Rectal smooth muscle tissue (tissue), 1 donor: ENCODE measurements around the gene LSAMP.

Experiments
- H3K27ac ChIP-seq: one replicate; pipeline ENCODE4 v1.7.0; 2013; ENCODE audit warnings: low read depth, low read length, inconsistent platforms
- H3K27me3 ChIP-seq: one replicate; pipeline ENCODE4 v1.7.0; 2013; ENCODE audit warnings: low read length; ENCODE audit not compliant: control insufficient read depth, insufficient read depth
- H3K36me3 ChIP-seq: one replicate; pipeline ENCODE4 v1.7.0; 2013; ENCODE audit warnings: low read length; ENCODE audit not compliant: control insufficient read depth, insufficient read depth
- H3K4me1 ChIP-seq: one replicate; pipeline ENCODE4 v1.7.0; 2013; ENCODE audit warnings: low read length; ENCODE audit not compliant: control insufficient read depth, insufficient read depth
- H3K4me3 ChIP-seq: one replicate; pipeline ENCODE4 v1.7.0; 2013; ENCODE audit warnings: low read length
- H3K9ac ChIP-seq: one replicate; pipeline ENCODE4 v1.7.0; 2013; ENCODE audit warnings: low read length

LSAMP gene

DNA sequence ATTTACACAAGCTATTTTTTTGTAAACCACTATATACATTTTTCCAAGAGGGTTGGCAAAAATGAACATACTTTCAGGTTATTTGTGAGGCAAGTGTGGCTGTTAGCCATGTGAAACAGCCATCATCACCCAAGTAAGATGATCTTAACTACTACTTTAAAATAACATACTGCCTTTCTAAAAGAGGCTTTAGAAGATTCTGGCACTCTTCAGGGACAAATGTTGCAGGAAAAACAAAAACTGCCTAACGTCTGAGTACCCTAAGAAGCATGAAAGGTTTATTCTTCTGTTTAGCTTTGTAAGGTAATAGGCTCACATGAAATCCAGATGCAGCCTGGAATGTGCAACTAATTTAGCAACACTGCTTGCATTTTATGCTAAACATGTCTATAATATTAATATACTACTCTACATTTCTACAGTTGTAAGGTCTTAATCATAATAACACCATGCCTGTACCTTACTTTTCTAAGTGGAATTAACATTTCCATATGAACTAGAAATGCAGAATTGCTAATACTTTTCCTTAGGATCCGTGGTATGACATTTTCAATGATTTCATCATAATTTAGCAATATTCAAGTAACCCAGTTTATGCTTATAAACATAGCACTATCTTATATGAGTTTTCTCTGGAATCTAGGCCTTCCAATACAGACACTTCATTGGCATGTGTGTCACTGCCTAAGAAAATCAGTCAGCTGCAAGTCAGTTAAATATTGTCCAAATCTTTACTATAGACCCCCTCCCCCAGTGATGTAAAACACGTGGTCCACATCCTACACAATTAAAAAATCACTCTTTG is 4.5 kb upstream of the LSAMP start:
- no peaks in the 10 kb centered on the region for H3K36me3 ChIP-seq

DNA sequence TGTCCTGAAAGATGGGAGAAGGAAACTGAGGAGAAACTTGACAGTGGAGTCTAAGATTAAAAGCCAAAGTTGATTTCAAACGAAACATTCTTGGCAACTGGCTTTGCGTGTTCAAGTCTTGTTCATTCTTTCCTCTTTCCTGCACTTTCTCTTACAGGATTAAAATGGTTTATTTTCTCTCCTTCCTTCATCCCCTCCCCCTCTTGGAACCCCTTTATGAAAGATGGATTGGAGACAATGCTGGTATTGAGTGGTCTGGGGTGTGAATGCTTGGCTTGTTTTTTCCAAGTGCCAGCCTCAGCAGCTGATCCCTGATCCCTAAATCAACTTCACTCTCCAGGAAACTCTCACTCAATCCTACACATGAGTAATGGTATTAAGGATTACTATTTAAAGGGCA is 703 bp upstream of the LSAMP start:
- Histone ChIP-seq H3K27ac (no peak overlapping the region), H3K9ac (no peak overlapping the region), H3K4me1 (peaks cover 10% of the 10 kb centered on the region), H3K36me3 (no peaks in the 10 kb centered on the region), H3K4me3 (no peak overlapping the region), H3K27me3 (no peaks in the 10 kb centered on the region)

More for the DNA sequence above, 4.5 kb upstream of the LSAMP start:
- Histone ChIP-seq H3K27me3 (no peaks in the 10 kb centered on the region), H3K9ac (no peak overlapping the region), H3K4me1 (peaks cover 10% of the 10 kb centered on the region), H3K4me3 (no peak overlapping the region), H3K27ac (no peak overlapping the region)

DNA sequence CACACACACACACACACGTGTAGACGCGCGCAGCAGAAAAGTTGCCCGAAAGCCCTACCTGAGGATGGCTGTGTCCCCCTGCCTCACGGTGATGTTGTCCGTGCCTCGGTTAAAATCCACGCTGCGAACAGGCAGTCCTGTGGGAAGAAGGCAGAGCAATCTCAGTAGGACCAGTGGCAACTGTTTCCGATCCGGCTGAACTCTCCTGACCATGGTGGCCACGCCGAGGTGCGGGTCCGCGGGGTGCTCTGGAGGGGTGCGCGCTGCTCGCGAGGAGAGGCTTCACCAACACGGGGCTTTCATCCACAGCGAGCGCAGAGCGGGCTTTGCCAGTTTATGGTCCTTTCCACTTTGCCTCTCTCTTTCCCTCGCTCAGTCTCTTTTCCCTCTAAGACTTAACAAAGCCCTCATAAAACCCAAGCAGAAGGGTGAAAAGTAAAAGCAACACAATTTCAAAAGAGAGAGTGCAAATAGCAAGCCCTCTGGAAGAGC is 422 bp downstream of the LSAMP start:
- H3K27me3 ChIP-seq = no peaks in the 10 kb centered on the region
- H3K27ac ChIP-seq = peak overlapping the region; percentile 54

DNA sequence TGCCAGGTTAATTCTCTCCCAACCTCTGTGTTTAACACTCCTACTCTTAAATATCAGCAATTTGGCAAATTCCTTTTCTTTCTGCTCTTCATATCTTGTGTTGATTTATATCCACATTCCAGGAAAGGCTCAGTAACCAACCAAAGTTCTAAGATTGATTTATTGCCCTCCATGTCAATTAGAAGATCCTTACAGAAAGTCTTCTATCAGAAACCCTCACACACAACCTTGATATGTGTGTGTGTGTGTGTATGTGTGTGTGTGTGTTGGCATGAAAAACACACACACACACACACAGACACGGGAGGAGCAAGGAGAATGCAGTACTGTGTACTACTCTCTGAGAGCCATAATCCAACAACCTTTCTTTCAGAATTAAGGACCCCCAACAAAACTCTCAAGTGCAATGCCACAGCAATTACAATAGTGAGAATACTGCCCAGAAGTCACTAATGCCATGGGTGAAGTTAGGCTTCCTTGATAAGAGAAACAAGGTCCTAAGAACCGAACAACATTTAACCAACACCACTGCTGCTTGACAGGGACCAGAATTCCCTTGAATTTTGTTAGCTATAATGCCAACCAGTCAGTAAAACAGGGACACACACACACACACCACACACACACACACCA is 1.1 kb downstream of the LSAMP start:
- H3K27ac ChIP-seq = peak overlapping the region; percentile 54
- no peaks in the 10 kb centered on the region for H3K27me3 ChIP-seq
- H3K4me1 ChIP-seq = peaks cover 5% of the 10 kb centered on the region
- peak overlapping the region; percentile 75 for H3K4me3 ChIP-seq
- peak overlapping the region; percentile 8 for H3K9ac ChIP-seq
- H3K36me3 ChIP-seq = no peaks in the 10 kb centered on the region

More for the DNA sequence above, 422 bp downstream of the LSAMP start:
- Histone ChIP-seq H3K36me3 (no peaks in the 10 kb centered on the region), H3K9ac (peak overlapping the region; percentile 8), H3K4me1 (peaks cover 10% of the 10 kb centered on the region), H3K4me3 (peak overlapping the region; percentile 75)

DNA sequence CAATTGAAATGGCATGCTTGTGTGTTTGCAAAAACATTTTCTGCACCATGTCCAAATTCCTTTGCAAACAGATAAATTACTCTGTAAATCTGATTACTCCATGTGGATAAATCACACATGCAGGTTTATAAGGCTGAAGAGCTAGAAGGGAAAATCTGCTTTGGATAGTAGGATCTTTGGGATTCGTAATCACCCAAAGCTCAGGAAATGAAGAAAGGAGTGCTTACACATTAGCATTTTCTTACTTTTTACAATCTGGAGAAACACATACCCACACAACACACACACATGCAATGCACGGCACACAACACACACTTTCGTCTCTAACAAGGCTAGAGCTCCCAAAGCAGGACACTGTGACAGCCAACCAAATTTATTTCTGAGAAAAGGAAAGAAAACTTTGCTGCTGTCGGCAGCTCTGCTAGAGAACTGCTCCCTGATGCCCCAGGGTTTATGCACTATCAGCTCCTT is 2.1 kb downstream of the LSAMP start:
- H3K36me3 ChIP-seq = no peaks in the 10 kb centered on the region
- H3K27ac ChIP-seq = no peak overlapping the region
- H3K27me3 ChIP-seq = no peaks in the 10 kb centered on the region
- no peak overlapping the region for H3K9ac ChIP-seq
- peak overlapping the region; percentile 75 for H3K4me3 ChIP-seq
- H3K4me1 ChIP-seq = peaks cover 3% of the 10 kb centered on the region

DNA sequence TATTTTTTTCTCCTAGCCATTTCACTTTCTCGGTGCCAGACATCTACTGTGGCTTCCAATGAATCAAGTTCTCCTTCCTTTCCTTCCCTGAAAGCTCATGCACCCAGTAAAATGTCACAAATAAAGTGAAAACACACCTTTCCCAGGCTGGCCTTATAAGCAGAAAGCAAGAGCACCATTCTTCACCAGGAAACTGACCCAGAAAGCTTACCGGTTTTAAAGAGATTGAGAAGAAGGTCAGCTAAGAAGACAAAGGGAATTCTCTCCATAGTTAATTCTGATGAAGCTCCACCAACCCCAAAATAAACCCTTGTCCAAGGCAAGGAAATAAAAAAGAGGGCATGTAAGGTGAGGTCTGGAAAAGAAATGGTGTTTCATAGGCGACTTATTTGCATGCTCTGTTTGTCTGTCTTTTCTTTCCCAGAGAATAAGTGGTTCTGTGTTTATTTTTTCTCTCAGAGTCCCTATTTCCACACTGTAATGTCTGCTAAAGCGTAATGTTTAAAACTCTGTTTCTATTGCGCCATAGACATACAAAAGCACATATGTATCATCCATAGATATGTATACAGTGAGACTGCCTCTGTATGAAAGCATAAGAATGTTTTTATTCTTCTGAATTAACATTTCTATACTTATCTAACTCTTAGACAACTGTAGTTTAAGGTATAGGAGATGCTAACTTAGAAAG is 2.8 kb downstream of the LSAMP start:
- Histone ChIP-seq H3K4me1 (peaks cover 3% of the 10 kb centered on the region), H3K27me3 (no peaks in the 10 kb centered on the region), H3K9ac (no peak overlapping the region), H3K4me3 (peak overlapping the region; percentile 75), H3K27ac (peak overlapping the region; percentile 30), H3K36me3 (no peaks in the 10 kb centered on the region)

DNA sequence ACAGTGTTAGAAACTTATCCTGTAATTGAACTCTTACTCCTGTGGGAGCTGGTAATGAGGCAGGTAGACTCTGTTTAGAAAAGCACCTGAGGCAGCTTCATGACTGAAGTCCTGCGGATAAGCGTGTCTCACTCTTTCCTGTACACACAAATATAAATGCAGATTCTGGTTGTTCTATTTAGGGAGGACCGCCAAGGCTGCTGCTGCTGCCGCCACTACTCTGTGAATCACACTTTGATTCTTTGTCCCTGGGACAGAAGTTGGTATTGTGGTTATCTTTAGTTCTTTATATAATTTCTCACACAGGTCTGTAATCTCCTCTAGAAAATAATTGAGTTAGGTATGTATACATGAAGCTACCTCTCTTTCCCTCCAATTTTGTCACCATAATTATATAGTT is 3.6 kb downstream of the LSAMP start:
- Histone ChIP-seq H3K4me1 (peaks cover 3% of the 10 kb centered on the region), H3K4me3 (no peak overlapping the region), H3K9ac (no peak overlapping the region), H3K27ac (no peak overlapping the region), H3K27me3 (no peaks in the 10 kb centered on the region), H3K36me3 (no peaks in the 10 kb centered on the region)

DNA sequence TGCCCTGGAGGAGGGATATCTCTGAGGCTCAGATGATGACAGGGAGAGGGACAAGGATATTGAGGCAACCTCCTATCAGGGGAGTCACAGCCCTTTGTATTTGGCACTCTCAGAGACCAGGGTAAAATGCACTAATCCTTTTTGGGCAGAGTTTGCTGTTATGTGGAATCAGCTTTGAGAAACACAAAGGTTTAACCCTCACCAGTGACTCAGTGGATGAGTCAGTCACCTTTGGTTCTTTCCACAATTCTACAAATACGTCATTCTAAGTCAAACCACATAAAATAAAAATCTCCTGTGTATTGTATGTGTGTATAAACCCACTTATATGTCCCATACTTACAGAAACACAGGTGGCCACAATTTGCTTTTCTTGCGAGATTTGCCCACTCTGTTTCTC is 5.1 kb downstream of the LSAMP start:
- no peaks in the 10 kb centered on the region for H3K36me3 ChIP-seq
- H3K9ac ChIP-seq = no peak overlapping the region
- H3K27ac ChIP-seq = no peak overlapping the region
- H3K27me3 ChIP-seq = no peaks in the 10 kb centered on the region
- no peaks in the 10 kb centered on the region for H3K4me1 ChIP-seq
- H3K4me3 ChIP-seq = no peak overlapping the region

DNA sequence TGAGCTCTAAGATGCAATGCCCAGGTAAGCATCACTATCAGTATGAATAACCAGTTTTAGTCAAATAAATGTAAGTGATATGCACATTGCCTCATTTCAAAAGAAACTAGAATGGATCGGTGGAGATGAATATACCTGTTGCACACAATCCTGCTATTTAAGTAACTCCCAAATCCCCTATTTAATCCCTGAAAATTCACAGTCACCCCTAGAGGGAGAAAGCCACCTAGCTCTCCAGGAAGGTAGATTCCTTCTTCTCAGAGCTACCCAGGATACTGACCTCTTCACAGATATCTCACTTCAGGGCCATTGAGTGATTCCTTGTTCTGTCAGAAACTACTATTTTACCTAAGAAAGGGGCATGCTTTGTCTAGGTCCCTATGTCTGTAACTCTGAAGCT is 11.7 kb downstream of the LSAMP start:
- H3K4me3 ChIP-seq = no peak overlapping the region
- H3K27ac ChIP-seq = no peak overlapping the region
- H3K27me3 ChIP-seq = no peaks in the 10 kb centered on the region
- H3K36me3 ChIP-seq = no peaks in the 10 kb centered on the region
- H3K4me1 ChIP-seq = no peaks in the 10 kb centered on the region
- H3K9ac ChIP-seq = no peak overlapping the region

DNA sequence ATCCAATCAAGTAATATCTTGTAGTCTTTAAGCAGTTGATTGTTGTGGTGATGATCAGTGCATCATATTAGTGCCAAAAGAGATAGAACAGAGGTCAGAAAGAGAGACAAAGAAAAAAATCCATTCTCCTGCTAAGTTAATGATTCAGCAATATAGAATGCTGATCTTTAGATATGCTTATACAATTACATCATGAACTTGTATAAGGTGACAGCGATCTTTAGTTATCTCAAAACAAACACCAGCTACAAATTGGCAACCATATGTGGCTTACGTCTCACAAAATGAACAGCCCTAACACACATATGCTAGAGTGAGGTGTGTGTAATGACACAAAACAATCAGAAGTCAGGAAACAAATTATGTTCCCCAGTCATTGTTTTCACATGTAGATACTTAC is 12.5 kb downstream of the LSAMP start:
- no peaks in the 10 kb centered on the region for H3K27me3 ChIP-seq
- no peaks in the 10 kb centered on the region for H3K36me3 ChIP-seq
- no peak overlapping the region for H3K27ac ChIP-seq
- no peak overlapping the region for H3K4me3 ChIP-seq
- H3K9ac ChIP-seq = no peak overlapping the region
- no peaks in the 10 kb centered on the region for H3K4me1 ChIP-seq

DNA sequence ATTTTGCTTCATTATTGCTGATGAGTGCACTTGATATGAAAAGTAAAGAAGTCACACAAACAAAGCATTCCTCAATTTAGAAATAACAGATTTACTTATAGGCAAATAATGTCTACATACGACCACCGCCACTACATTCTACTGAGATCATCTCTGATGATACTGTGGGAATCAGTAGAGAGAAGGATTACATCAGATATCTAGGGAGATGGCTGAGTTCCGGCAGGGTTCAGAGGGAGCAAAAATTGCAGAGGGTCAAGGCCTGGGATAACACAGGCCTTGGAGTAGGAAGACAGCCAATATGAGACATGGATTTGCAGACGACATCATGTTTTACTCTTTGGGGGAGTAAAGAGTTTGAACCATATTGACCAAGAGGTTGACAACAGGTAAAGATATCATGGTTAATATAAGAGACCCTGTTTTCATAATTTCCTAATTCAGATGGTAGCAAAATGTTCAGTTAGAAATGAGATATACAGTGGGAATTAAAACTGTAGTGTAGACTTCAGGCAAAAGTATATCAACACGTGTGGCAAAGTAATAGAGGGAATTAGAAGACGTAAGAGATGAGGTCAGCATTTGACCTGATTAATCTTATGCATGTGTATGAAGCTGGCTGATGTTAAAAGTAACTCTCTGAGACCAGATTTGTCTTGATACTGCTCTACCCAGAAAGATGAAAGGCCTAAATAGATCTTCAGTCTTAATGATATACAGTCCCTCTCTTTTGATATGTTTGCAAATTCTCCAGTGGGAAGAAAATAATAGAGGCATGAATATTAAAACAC is 15.6 kb downstream of the LSAMP start:
- Histone ChIP-seq H3K27ac (no peak overlapping the region), H3K9ac (no peak overlapping the region), H3K4me3 (no peak overlapping the region), H3K36me3 (no peaks in the 10 kb centered on the region), H3K27me3 (no peaks in the 10 kb centered on the region), H3K4me1 (no peaks in the 10 kb centered on the region)

DNA sequence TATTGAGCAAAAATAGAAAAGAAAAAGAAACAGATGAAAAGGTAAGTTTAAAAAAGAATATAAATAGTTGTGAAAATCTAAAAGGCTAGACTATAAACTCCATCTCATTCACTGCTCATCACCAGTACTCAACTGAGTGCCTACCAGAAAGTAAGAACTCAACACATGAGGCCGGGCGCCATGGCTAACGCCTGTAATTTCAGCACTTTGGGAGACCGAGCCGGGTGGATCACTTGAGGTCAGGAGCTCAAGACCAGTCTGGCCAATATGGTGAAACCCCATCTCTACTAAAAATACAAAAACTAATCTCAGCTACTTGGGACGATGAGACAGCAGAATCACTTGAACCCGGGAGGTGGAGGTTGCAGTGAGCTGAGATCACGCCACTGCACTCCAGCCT is 19.3 kb downstream of the LSAMP start:
- H3K4me1 ChIP-seq = no peaks in the 10 kb centered on the region
- H3K4me3 ChIP-seq = no peak overlapping the region
- no peak overlapping the region for H3K27ac ChIP-seq
- H3K27me3 ChIP-seq = no peaks in the 10 kb centered on the region
- H3K9ac ChIP-seq = no peak overlapping the region
- H3K36me3 ChIP-seq = no peaks in the 10 kb centered on the region
